Heart left ventricle (tissue), 13 donors: ENCODE measurements around the gene TTC8.

Experiments used
- CTCF ChIP-seq, 12 donors: fragments of 200-600 bp; sonication (generic) in 4 of 12; IDR thresholded peaks; one replicate each; pipeline versions ENCODE4 v1.5.0 to v1.8.0; 2018 to 2022; ENCODE audit warnings: antibody characterized with exemption in 12 of 12, mild to moderate bottlenecking in 5 of 12
- POLR2A ChIP-seq, 2 donors: fragments of 450-650 bp; IDR thresholded peaks; one replicate each; pipeline ENCODE4 v1.6.1; 2017; ENCODE audit warnings: antibody characterized with exemption in 2 of 2, mild to moderate bottlenecking in 2 of 2, moderate library complexity in 2 of 2
- donor health status: ischemic (EF 13 %, LVEDD 7.1; RV severe dilation, severe dysfunction).
- donor health status: DM: no; HTN: yes; CAD: no.
- donor health status: DM: no; HTN: no; CAD: no.
- donor health status: ischemic (EF 25% LVEDD 6.9; RV normal size, moderate dysfunction).
- donor health status: ischemic (EF 25% LVEDD 5.7; RV mildly dilated, moderate dysfunction).
- donor health status: ischemic (EF 35%, LVEDD 5.7; RV mildly dilated, moderate dysfunction).
- donor health status: nonischemic (EF 11% LVEDD 7.7; RV severe dilation, severe dysfunction).
- donor health status: DM: yes; HTN: yes; CAD: no.
- donor health status: PGD.
- donor health status: ischemic (EF 29% LVEDD 5.4; RV normal size, mild dysfunction).
- donor health status: nonischemic (EF 23%, LVEDD 6.1; RV moderate dilation, normal function).

GRCh38 chr14:88856786-88857366 is 32.4 kb downstream of the TTC8 start:
- TF ChIP-seq CTCF (IDR thresholded peaks at IDR 0.05) (no peak), POLR2A (IDR thresholded peaks at IDR 0.05) (no peak)
